Neural progenitor cell (in vitro differentiated cells): ENCODE measurements around the gene MEIOSIN.

Experiments used
- CTCF ChIP-seq: fragments of 200-600 bp; sonication (generic); IDR thresholded peaks from 2 replicates; pipeline ENCODE4 v1.5.1; 2017; ENCODE audit warnings: antibody characterized with exemption, mild to moderate bottlenecking
- EZH2 ChIP-seq: fragments of 200-600 bp; sonication (generic); IDR thresholded peaks from 2 replicates; pipeline ENCODE4 v1.6.1; 2017; ENCODE audit warnings: antibody characterized with exemption, mild to moderate bottlenecking, moderate library complexity

GRCh38 chr19:45692187-45693105, 40.8 kb upstream of the MEIOSIN start, which contains the start of gene QPCTL:
- TF ChIP-seq CTCF = no peak
- TF ChIP-seq EZH2 = no peak
